Retinal pigment epithelial cell (primary cell): ENCODE measurements around the gene ARHGEF7.

Source experiments
- DNase-seq: peaks from one replicate; pipeline ENCODE4 v3.0.0-alpha.2; 2010; ENCODE audit warnings: low read depth
- H3K4me3 ChIP-seq: 2 replicates; pipeline ENCODE4 v1.5.1; 2011; ENCODE audit warnings: mild to moderate bottlenecking, low read length, control low read depth, moderate library complexity
- TF ChIP-seq, protein P1 (sequence below): conservative IDR thresholded peaks from 2 replicates; pipeline ENCODE4 v1.5.1; 2011; ENCODE audit warnings: low read depth, low read length, control low read depth, inconsistent platforms

Gene ARHGEF7

DNA sequence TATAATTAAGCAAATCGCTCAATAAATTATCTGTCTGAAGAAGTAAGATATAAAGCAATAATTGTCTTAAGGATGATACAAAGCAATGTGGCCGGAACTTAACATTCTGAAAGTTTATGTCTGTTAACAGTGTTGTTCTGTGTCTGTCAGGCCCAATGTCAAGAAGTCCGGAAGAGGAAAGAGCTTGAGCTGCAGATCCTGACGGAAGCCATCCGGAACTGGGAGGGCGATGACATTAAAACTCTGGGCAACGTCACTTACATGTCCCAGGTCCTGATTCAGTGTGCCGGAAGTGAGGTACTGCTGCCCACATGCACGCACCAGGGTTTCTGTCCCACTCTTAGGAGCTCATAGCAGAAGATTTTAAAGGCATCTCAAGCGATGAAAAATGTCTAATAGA lies 160.3 kb downstream of the ARHGEF7 start:
- TF ChIP-seq, protein P1, sequence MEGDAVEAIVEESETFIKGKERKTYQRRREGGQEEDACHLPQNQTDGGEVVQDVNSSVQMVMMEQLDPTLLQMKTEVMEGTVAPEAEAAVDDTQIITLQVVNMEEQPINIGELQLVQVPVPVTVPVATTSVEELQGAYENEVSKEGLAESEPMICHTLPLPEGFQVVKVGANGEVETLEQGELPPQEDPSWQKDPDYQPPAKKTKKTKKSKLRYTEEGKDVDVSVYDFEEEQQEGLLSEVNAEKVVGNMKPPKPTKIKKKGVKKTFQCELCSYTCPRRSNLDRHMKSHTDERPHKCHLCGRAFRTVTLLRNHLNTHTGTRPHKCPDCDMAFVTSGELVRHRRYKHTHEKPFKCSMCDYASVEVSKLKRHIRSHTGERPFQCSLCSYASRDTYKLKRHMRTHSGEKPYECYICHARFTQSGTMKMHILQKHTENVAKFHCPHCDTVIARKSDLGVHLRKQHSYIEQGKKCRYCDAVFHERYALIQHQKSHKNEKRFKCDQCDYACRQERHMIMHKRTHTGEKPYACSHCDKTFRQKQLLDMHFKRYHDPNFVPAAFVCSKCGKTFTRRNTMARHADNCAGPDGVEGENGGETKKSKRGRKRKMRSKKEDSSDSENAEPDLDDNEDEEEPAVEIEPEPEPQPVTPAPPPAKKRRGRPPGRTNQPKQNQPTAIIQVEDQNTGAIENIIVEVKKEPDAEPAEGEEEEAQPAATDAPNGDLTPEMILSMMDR = no peak

DNA sequence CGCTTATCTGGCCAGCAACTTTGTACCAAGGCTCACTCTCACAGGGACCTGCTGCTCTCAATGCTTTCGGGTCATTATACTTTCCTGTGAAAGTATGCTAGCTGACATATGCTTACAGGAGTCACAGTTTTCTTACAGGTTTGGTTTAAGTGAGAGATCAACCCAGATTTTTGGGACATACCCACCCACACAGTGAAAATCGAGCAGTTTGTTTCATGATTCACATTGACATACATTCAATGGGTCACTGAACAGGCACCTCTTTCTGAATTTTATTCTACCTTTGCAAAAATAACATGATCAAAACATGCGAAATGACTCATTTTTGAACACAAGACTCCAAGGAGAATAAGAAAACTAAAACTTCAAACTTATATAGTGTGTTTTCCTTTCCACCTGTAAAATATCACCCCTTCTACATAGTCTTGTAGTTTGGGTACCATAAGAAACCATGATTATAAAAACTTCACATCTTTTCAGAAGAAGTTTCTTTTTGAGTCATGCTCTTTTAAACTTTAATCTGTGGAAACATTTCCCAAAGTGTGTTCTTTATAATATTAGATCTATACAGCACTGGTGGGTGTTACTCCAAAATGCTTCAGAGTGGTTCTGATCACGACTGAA lies 161.0 kb downstream of the ARHGEF7 start:
- H3K4me3 ChIP-seq = no peak overlapping the region
- TF ChIP-seq, protein P1 = no peak
- DNase-seq = no peak

More for the DNA sequence above, 160.3 kb downstream of the ARHGEF7 start:
- no peak overlapping the region for H3K4me3 ChIP-seq
- no peak for DNase-seq

DNA sequence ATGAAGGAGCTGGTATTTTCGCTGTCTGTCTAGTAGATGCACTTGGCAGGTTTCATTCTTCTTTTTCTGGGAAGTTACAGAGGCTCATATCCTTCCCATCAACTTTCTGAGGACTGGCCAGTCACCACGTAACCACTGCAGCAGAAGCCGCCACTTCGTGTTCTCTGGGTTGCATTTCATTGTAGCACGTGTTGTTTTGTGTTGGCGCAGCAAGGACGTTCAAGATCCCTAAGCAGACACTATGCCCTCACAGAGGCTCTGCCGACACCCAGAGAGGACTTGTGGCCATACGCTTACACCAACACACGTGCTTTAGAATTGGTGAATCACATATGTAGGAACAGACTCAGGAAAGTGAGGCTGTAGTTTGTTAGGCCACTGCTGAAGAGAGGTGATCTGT lies 163.1 kb downstream of the ARHGEF7 start:
- TF ChIP-seq, protein P1 = no peak
- no peak overlapping the region for H3K4me3 ChIP-seq
- DNase-seq = no peak

DNA sequence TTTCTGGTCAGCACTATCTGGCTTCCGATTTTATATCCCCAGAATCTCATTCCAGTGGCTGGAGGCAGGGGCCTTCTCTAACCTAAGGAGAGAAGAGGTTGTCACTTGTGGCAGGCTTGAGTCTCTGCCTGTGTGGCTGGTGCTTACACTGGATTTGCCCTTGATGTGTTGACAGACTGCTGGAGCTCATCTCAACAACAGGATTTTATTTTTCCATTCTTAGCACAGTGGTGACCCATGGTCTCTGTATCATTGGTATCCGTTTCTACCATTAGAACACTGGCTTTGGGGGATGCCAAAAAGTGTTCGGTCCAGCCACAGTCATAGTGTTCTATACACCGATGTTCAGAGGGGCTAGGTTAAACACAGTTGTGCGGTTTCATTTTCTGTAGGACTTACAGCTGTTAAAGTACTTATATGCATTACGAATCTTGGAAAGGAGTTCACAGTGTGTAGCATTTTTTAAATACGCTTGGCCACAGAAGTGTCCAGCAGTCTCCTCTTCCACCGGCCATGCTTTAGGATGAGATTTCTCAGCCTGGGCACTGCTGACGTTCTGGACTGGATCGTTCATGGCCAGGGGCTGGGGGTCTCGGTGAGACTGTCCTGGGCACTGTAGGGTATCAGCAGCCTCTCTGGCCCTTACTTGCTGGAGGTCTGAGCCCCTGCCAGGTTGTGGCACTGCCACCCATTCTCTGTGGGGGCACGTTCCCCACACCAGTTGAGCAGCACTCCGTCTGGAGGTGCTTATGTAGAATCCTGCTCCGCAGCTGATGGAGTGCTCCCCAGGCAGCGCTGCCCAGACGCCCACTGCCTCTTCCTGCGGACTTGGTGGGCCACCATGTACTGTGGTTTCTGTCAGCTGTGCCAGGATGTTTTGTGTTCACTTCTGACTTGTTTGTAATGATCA lies 163.9 kb downstream of the ARHGEF7 start:
- TF ChIP-seq, protein P1 = no peak

DNA sequence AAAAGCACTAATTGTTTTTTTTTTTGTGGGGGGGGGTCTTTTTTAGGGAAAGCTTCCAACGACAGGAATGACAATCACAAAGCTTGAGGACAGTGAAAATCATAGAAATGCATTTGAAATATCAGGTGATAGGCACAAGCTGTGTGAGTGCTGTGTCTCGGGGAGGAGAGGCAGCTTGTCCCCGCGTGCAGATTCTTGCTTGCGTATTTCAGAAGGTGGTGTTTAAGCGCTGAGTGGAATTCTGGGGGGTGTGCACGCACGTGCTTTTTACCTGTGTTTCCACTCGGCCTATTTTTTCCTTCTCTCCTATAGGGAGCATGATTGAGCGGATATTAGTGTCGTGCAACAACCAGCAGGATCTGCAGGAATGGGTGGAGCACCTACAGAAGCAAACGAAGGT lies 165.1 kb downstream of the ARHGEF7 start:
- H3K4me3 ChIP-seq = no peak overlapping the region
- TF ChIP-seq, protein P1 = no peak
- no peak for DNase-seq

More for the DNA sequence above, 163.9 kb downstream of the ARHGEF7 start:
- no peak overlapping the region for H3K4me3 ChIP-seq
- DNase-seq = no peak

DNA sequence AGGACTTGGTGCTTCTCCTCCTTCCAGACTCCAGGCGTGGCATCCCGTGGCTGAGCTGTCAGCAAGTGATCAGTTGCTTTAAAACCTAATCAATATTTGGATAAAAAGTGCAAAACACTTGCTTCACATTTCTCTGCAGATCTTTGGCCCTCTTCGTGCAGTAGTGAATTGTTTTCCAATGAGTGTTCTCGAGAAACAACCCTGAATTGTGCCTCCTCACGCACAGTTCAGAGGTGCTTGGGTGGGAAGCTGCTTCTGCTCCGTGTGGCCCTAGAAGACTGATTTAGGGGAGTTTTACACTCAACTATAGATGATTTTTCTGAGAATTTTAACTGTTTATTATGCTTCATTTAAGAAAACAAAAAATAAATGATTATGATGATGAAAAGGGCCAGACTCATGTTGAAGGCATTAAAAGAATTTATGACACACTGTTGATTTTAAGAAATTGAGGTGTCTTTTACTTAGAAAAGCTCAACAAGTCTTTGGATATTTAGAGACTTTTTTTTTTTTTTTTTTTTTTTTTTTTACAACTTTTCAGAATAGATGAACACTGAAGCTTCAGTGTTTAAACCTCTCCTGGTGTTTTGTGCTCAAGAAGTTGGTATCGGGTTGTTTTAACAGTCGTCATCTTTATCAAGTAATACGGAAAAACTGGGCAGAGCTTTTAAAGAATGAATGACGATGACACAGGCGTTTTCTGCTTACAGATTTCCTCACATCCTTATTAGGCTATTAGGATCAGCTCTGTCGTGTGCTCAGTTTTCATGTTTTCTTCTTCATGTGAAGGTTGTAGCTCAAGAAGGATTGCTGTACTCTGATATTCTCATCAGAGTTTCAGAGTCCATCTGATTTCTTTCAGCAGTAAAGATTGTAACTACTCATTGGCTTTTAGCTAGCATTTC lies 165.8 kb downstream of the ARHGEF7 start:
- TF ChIP-seq, protein P1 = no peak
- no peak for DNase-seq
- no peak overlapping the region for H3K4me3 ChIP-seq
